Left hindlimb (tissue), 1 donor: ENCODE measurements around the gene ZNF236.
A peak's percentile ranks its signal among the peaks of the same experiment; 100 is the strongest.
"Not testable (repeated sequence)": the region's sequence is repeated elsewhere in the genome, so short reads cannot be mapped to it uniquely, and the experiment has no call there.

Experiments
- DNase-seq: peaks from one replicate; pipeline ENCODE4 v3.0.0-alpha.2; 2018

ZNF236 gene

GRCh38 chr18:76822506-76823160 is at the start of gene ZNF236:
Gene ZNF236 (plus strand): TSS chr18:76822557. CDS start chr18:76822608, 51 bp downstream.
- DNase-seq: peak; percentile 84

GRCh38 chr18:76772665-76773064 is 49.7 kb upstream of the ZNF236 start:
- DNase-seq: no peak

GRCh38 chr18:76777036-76777435 is 45.3 kb upstream of the ZNF236 start:
- not testable (repeated sequence) for DNase-seq

GRCh38 chr18:76783786-76784484 is 38.4 kb upstream of the ZNF236 start:
- no peak for DNase-seq

GRCh38 chr18:76785872-76786271 is 36.5 kb upstream of the ZNF236 start:
- no peak for DNase-seq

- DNase-seq: no peak
Measured at GRCh38 chr18:76788571-76789317, 33.6 kb upstream of the ZNF236 start.

- DNase-seq: no peak
Measured at GRCh38 chr18:76791106-76791505, 31.3 kb upstream of the ZNF236 start.

GRCh38 chr18:76791642-76792041 is 30.7 kb upstream of the ZNF236 start:
- no peak for DNase-seq

GRCh38 chr18:76794326-76794725 is 28.0 kb upstream of the ZNF236 start:
- DNase-seq: no peak

- peak; percentile 74 for DNase-seq
Measured at GRCh38 chr18:76801567-76802505, 20.5 kb upstream of the ZNF236 start.

- DNase-seq: no peak
Measured at GRCh38 chr18:76803413-76803812, 18.9 kb upstream of the ZNF236 start.

GRCh38 chr18:76803814-76804213 is 18.5 kb upstream of the ZNF236 start:
- DNase-seq: peak; percentile 63

GRCh38 chr18:76805221-76805620 is 17.1 kb upstream of the ZNF236 start:
- no peak for DNase-seq

- DNase-seq: no peak
Measured at GRCh38 chr18:76806301-76806700, 16.1 kb upstream of the ZNF236 start.

- no peak for DNase-seq
Measured at GRCh38 chr18:76808561-76808960, 13.8 kb upstream of the ZNF236 start.

GRCh38 chr18:76811530-76811929 is 10.8 kb upstream of the ZNF236 start:
- not testable (repeated sequence) for DNase-seq

- no peak for DNase-seq
Measured at GRCh38 chr18:76814256-76814655, 8.1 kb upstream of the ZNF236 start.

GRCh38 chr18:76816127-76816526 is 6.2 kb upstream of the ZNF236 start:
- DNase-seq: no peak

- no peak for DNase-seq
Measured at GRCh38 chr18:76817888-76818611, 4.3 kb upstream of the ZNF236 start.

- no peak for DNase-seq
Measured at GRCh38 chr18:76819411-76820136, 2.8 kb upstream of the ZNF236 start.

- DNase-seq: no peak
Measured at GRCh38 chr18:76821356-76821874, 942 bp upstream of the ZNF236 start.
